ENCODE results near the gene EPO.

The EPO gene

DNA sequence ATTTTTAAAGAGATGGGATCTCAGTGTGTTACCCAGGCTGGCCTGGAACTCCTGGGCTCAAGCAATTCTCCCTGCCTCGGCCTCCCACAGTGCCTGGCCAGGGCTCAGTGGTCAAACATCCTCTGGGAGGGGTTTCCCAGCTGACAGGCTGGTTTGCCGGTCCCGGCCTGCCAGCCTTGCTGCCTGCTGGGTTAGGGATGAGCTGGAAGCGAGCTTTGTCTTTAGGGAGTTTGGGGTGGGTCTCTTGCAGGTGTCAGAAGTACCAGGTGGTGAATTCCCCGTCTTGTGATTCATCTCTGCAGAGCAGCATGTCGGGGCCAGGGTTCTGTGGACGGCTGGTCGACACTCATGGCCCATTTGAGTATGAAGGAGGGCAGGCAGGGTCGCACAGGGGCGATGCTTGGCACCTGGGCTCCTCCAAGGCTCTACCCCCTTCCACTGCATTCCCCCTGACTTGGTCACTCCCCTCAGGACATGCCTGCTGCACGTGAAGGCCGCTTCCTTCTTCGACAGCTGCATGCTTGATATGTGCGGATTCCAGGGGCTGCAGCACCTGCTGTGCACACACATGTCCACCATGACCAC, 43.4 kb downstream of the EPO start:
- Histone ChIP-seq H3K36me3 (no peaks in the 10 kb centered on the region), H3K9me3 (no peaks in the 10 kb centered on the region), H3K4me1 (ENCODE audit: control insufficient read depth in 1 of 2, insufficient read depth in 1 of 2, low read depth in 1 of 2, low read length in 1 of 2) (no peaks in the 10 kb centered on the region), H3K27ac (no peak overlapping the region), H3K27me3 (no peaks in the 10 kb centered on the region), H3K4me3 (ENCODE audit: low read depth in 1 of 2, low read length in 1 of 2) (no peak overlapping the region)
- no peak for TF ChIP-seq CTCF (IDR thresholded peaks at IDR 0.05)

DNA sequence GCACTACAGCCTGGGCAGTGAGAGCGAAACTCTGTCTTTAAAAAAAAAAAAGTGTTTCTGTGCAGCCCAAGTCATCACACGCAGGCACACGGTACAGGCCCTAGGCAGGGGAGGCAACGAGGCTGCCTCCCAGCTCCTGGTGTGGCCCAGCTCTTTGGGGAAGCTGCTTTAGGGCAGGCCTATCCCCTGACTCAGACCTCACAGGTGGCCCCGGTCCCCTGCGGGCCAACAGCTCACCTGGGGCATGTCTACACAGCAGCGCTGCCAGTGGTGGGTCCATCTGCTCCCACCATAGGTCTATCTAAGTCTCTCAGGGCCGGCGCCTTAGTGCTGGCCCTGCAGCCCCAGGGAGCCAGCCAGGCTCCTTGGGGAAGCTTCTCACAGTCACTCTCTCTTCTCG, 44.6 kb downstream of the EPO start:
- Histone ChIP-seq H3K27ac (no peak overlapping the region), H3K9me3 (no peaks in the 10 kb centered on the region), H3K27me3 (peaks cover 4% of the 10 kb centered on the region), H3K4me3 (ENCODE audit: low read depth in 1 of 2, low read length in 1 of 2) (no peak overlapping the region), H3K36me3 (no peaks in the 10 kb centered on the region), H3K4me1 (ENCODE audit: control insufficient read depth in 1 of 2, insufficient read depth in 1 of 2, low read depth in 1 of 2, low read length in 1 of 2) (no peaks in the 10 kb centered on the region)
- TF ChIP-seq CTCF (IDR thresholded peaks at IDR 0.05), result no peak

GRCh38 chr7:100765250-100765649, 45.0 kb downstream of the EPO start:
- Histone ChIP-seq H3K4me3 (ENCODE audit: low read depth in 1 of 2, low read length in 1 of 2) (no peak overlapping the region), H3K27ac (no peak overlapping the region), H3K9me3 (no peaks in the 10 kb centered on the region)

DNA sequence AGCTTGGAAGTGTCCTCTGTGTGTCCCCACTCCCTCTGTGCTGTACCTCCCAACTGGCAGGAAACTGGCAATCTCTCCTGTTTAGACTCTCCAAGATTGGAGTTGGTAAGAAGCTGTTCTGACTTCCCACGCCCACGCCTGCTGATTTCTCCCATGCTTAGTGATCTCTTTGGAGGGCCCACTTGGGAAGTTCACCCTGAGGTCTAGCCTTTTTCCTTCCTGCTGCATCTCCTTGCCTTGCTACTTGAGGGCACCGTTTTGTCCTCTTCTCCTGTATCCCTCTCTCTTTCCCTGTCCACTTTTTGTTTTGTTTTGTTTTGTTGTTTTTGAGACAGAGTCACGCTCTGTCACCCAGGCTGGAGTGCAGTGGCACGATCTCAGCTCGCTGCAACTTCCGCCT, 48.5 kb downstream of the EPO start:
- Histone ChIP-seq H3K9me3 (no peaks in the 10 kb centered on the region), H3K27ac (no peak overlapping the region), H3K4me3 (ENCODE audit: low read depth in 1 of 2, low read length in 1 of 2) (no peak overlapping the region), H3K27me3 (peaks cover 9% of the 10 kb centered on the region), H3K4me1 (ENCODE audit: control insufficient read depth in 1 of 2, insufficient read depth in 1 of 2, low read depth in 1 of 2, low read length in 1 of 2) (no peaks in the 10 kb centered on the region), H3K36me3 (no peaks in the 10 kb centered on the region)
- no peak for TF ChIP-seq CTCF (IDR thresholded peaks at IDR 0.05)

More at GRCh38 chr7:100765250-100765649, 45.0 kb downstream of the EPO start:
- H3K4me1 ChIP-seq (ENCODE audit: control insufficient read depth in 1 of 2, insufficient read depth in 1 of 2, low read depth in 1 of 2, low read length in 1 of 2), result no peaks in the 10 kb centered on the region
- TF ChIP-seq CTCF (IDR thresholded peaks at IDR 0.05), result no peak
- H3K36me3 ChIP-seq, result no peaks in the 10 kb centered on the region
- H3K27me3 ChIP-seq, result peaks cover 4% of the 10 kb centered on the region

Data from neutrophil (primary cell).